PFSK-1 (cell line): ENCODE measurements around the gene IGSF9.

Experiments
- POLR2AphosphoS5 ChIP-seq: IDR thresholded peaks from 2 replicates; pipeline ENCODE4 v1.6.1; 2012; ENCODE audit warnings: low read depth, mild to moderate bottlenecking, control low read depth, low read length, moderate library complexity
- SIN3A ChIP-seq: IDR thresholded peaks from 2 replicates; pipeline ENCODE4 v1.6.1; 2012; ENCODE audit warnings: mild to moderate bottlenecking, low read length, moderate library complexity, borderline replicate concordance; ENCODE audit not compliant: insufficient read depth

GRCh38 chr1:159880430-159880829, 65.0 kb downstream of the IGSF9 start:
- no peak for TF ChIP-seq POLR2AphosphoS5
- TF ChIP-seq SIN3A: no peak
